GM21367 (cell line): Measurements from ENCODE around the gene PCSK1.
A peak's percentile ranks its signal among the peaks of the same experiment; 100 is the strongest.

Experiments used
- ATAC-seq: cut with Tn5 transposase; IDR thresholded peaks from one replicate; pipeline ENCODE4 v1.9.1; 2021; ENCODE audit not compliant: unreplicated experiment

PCSK1 gene

GRCh38 chr5:96433066-96433447, at the start of gene PCSK1:
TSS of gene PCSK1 (minus strand) at chr5:96433248. CDS start at chr5:96433042, 206 bp downstream.
- ATAC-seq: no peak

- ATAC-seq: no peak
These were observed 48.8 kb upstream of the PCSK1 start for GRCh38 chr5:96481867-96482266.

- ATAC-seq: no peak
These were observed 48.1 kb upstream of the PCSK1 start for GRCh38 chr5:96481009-96481786.

GRCh38 chr5:96478983-96479382, 45.9 kb upstream of the PCSK1 start:
- ATAC-seq: no peak

GRCh38 chr5:96476654-96477053, 43.6 kb upstream of the PCSK1 start:
- no peak for ATAC-seq

GRCh38 chr5:96474073-96474472, 41.0 kb upstream of the PCSK1 start:
- no peak for ATAC-seq

- ATAC-seq: no peak
These were observed 40.1 kb upstream of the PCSK1 start for GRCh38 chr5:96473155-96473554.

GRCh38 chr5:96470785-96471184, 37.7 kb upstream of the PCSK1 start:
- no peak for ATAC-seq

- no peak for ATAC-seq
These were observed 35.9 kb upstream of the PCSK1 start for GRCh38 chr5:96468956-96469355.

- ATAC-seq: no peak
These were observed 30.0 kb upstream of the PCSK1 start for GRCh38 chr5:96463091-96463490.

GRCh38 chr5:96459313-96460121, 26.5 kb upstream of the PCSK1 start:
- no peak for ATAC-seq

- no peak for ATAC-seq
These were observed 25.1 kb upstream of the PCSK1 start for GRCh38 chr5:96458176-96458575.

GRCh38 chr5:96455789-96456188, 22.7 kb upstream of the PCSK1 start:
- no peak for ATAC-seq

- ATAC-seq: no peak
These were observed 20.3 kb upstream of the PCSK1 start for GRCh38 chr5:96453394-96453793.

- no peak for ATAC-seq
These were observed 14.9 kb upstream of the PCSK1 start for GRCh38 chr5:96447949-96448348.

- ATAC-seq: peak; percentile 15
These were observed 7.1 kb upstream of the PCSK1 start for GRCh38 chr5:96440185-96440538.

GRCh38 chr5:96439477-96440184, 6.6 kb upstream of the PCSK1 start:
- ATAC-seq: peak; percentile 87

GRCh38 chr5:96434201-96434645, 1.2 kb upstream of the PCSK1 start:
- ATAC-seq: peak; percentile 78

GRCh38 chr5:96432216-96433065, 607 bp downstream of the PCSK1 start:
- no peak for ATAC-seq

GRCh38 chr5:96431376-96432187, 1.5 kb downstream of the PCSK1 start:
- no peak for ATAC-seq
